K562 (cell line): ENCODE measurements around the gene UBXN2A. TPM values are rescaled to one million over a fixed set of nuclear protein-coding genes. Genes with fewer than 3 reads are reported as not detected.
A peak's percentile ranks its signal among the peaks of the same experiment; 100 is the strongest.
"Not testable (repeated sequence)": the region's sequence is repeated elsewhere in the genome, so short reads cannot be mapped to it uniquely, and the experiment has no call there.

Experiments used
- ATAC-seq: fragments of 200-7000 bp; cut with Tn5 transposase; 3 replicates; pipeline ENCODE4 v1.9.1; 2020; ENCODE audit warnings: moderate library complexity
- BruUV-seq: library from RNA; stranded (reverse); fragments of 400-500 nt; replicated peaks from 2 replicates; lab custom pipeline; 2021; lab: Mats Ljungman, UMichigan
- CTCF ChIA-PET: fragments of 300-600 bp; formaldehyde crosslinking; extraction: SDS; loops from one replicate; lab custom pipeline; 2021; ENCODE audit warnings: low intra/inter-chr PET ratio; lab: Yijun Ruan, JAX
- POLR2A ChIA-PET: fragments of 300-600, 350-650 bp; sonication (Branson Sonifier 250); formaldehyde crosslinking; extraction: SDS; loops from one replicate; lab custom pipeline; 2021; ENCODE audit warnings: antibody characterized with exemption, inconsistent platforms; lab: Yijun Ruan, JAX
- DNase-seq, 4 experiments: peaks; one replicate each; pipeline versions ENCODE4 v3.0.0 to v3.0.0-alpha.2; 2011 to 2018; ENCODE audit warnings: low spot score in 3 of 4, mixed read lengths in 3 of 4; ENCODE audit errors: extremely low read depth in 1 of 4
- FAIRE-seq: peaks from 2 replicates; lab custom pipeline; 2011; peaks lifted over from hg19 to GRCh38; lab: Jason Lieb, UNC
- H2AFZ ChIP-seq: 2 replicates; pipeline ENCODE4 v1.6.0; 2011; ENCODE audit warnings: low read depth, low read length, control low read depth, inconsistent platforms
- H3K27ac ChIP-seq: fragments of 200-600 bp; 3 replicates; pipeline ENCODE4 v1.8.0; 2011; ENCODE audit warnings: low read depth, mild to moderate bottlenecking, control low read depth, inconsistent platforms, low read length, moderate library complexity, mixed read lengths; ENCODE audit errors: extremely low read depth
- H3K27me3 ChIP-seq, 2 experiments: fragments of 300-600 bp in 1 of 2; 2 replicates in 1 of 2; 3 replicates in 1 of 2; pipeline versions ENCODE4 v1.6.0 to v1.8.0; 2011; ENCODE audit warnings: inconsistent platforms in 2 of 2, low read length in 2 of 2, mild to moderate bottlenecking in 1 of 2, mixed read lengths in 1 of 2, moderate library complexity in 1 of 2; ENCODE audit not compliant: control insufficient read depth in 2 of 2, insufficient read depth in 2 of 2
- H3K36me3 ChIP-seq: fragments of 300-600 bp; 3 replicates; pipeline ENCODE4 v1.8.0; 2011; ENCODE audit warnings: mild to moderate bottlenecking, low read length, inconsistent platforms; ENCODE audit not compliant: control insufficient read depth, insufficient read depth
- H3K4me1 ChIP-seq, 2 experiments: fragments of 200-600 bp in 1 of 2; replicated peaks in 1 of 2; 2 replicates in 1 of 2; 3 replicates in 1 of 2; pipeline versions ENCODE4 v1.5.1 to v1.8.0; 2011; ENCODE audit warnings: inconsistent platforms in 2 of 2, low read length in 2 of 2, mild to moderate bottlenecking in 1 of 2, mixed read lengths in 1 of 2, moderate library complexity in 1 of 2; ENCODE audit not compliant: control insufficient read depth in 2 of 2, insufficient read depth in 2 of 2
- H3K4me2 ChIP-seq: 2 replicates; pipeline ENCODE4 v1.6.1; 2011; ENCODE audit warnings: low read length, control low read depth, inconsistent platforms, mixed read lengths; ENCODE audit not compliant: insufficient read depth
- H3K4me3 ChIP-seq: fragments of 200-600 bp; sonication (generic), shearing (Covaris generic); 2 replicates; pipeline ENCODE4 v1.5.1; 2016; ENCODE audit warnings: control low read depth, inconsistent platforms
- H3K79me2 ChIP-seq: fragments of 200-600 bp; 3 replicates; pipeline ENCODE4 v1.8.0; 2011; ENCODE audit warnings: low read length, inconsistent platforms; ENCODE audit not compliant: control insufficient read depth, insufficient read depth
- H3K9ac ChIP-seq, 2 experiments: 2 replicates each; pipeline versions ENCODE4 v1.6.0 to v1.6.1; 2011; ENCODE audit warnings: low read depth in 2 of 2, low read length in 2 of 2, control low read depth in 1 of 2, inconsistent platforms in 1 of 2, mild to moderate bottlenecking in 1 of 2, mixed read lengths in 1 of 2; ENCODE audit not compliant: insufficient read depth in 1 of 2
- H3K9me1 ChIP-seq: one replicate; pipeline ENCODE4 v1.6.0; 2011; ENCODE audit warnings: inconsistent platforms, mild to moderate bottlenecking, low read length, moderate library complexity; ENCODE audit not compliant: control insufficient read depth, insufficient read depth
- H3K9me3 ChIP-seq: replicated peaks from 2 replicates; pipeline ENCODE4 v1.5.1; 2011; ENCODE audit warnings: low read depth, low read length, inconsistent platforms; ENCODE audit not compliant: control insufficient read depth, insufficient read depth
- H4K20me1 ChIP-seq: replicated peaks from 2 replicates; pipeline ENCODE4 v1.6.1; 2011; ENCODE audit warnings: low read length, inconsistent platforms, mixed read lengths; ENCODE audit not compliant: control insufficient read depth, insufficient read depth
- CHAMP1 ChIP-seq: fragments of 450-650 bp; IDR thresholded peaks from 2 replicates; pipeline ENCODE4 v1.6.1; 2016; ENCODE audit warnings: mild to moderate bottlenecking
- ETS1 ChIP-seq: conservative IDR thresholded peaks from 2 replicates; pipeline ENCODE4 v1.6.1; 2011; ENCODE audit warnings: low read depth, mild to moderate bottlenecking, low read length; ENCODE audit not compliant: control insufficient read depth
- GTF2E2 ChIP-seq: fragments of 200-800 bp; sonication (Bioruptor generic); IDR thresholded peaks from 2 replicates; pipeline ENCODE4 v1.6.1; 2016; ENCODE audit warnings: missing genetic modification characterization, missing compliant biosample characterization
- HOMEZ ChIP-seq: fragments of 250-450 bp; sonication (Bioruptor Pico); IDR thresholded peaks from 2 replicates; pipeline ENCODE4 v1.4.0; 2020; ENCODE audit warnings: mild to moderate bottlenecking, moderate library complexity
- JUN ChIP-seq, 2 experiments: sonication (generic) in 1 of 2; formaldehyde crosslinking in 1 of 2; IDR thresholded peaks; 2 replicates each; pipeline versions ENCODE4 v1.6.1 to v1.8.0; 2012 to 2022; ENCODE audit warnings: borderline replicate concordance in 2 of 2, mild to moderate bottlenecking in 2 of 2, improper control_type of control experiment in 1 of 2, low read depth in 1 of 2, low read length in 1 of 2, missing genetic modification reagents in 1 of 2
- POLR2G ChIP-seq: fragments of 200-400 bp; formaldehyde crosslinking; IDR thresholded peaks from 2 replicates; pipeline ENCODE4 v1.6.1; 2017; ENCODE audit warnings: low read depth, mild to moderate bottlenecking, antibody characterized with exemption, low read length, moderate library complexity
- ZNF121 ChIP-seq: sonication (generic); formaldehyde crosslinking; conservative IDR thresholded peaks from 2 replicates; pipeline ENCODE4 v1.8.0; 2022; ENCODE audit warnings: missing genetic modification reagents
- ZNF324 ChIP-seq: fragments of 250-450 bp; sonication (Bioruptor Pico); IDR thresholded peaks from 2 replicates; pipeline ENCODE4 v1.4.0; 2020; ENCODE audit warnings: mild to moderate bottlenecking
- WGBS: fragments of 100-300 bp; shearing (Covaris generic); methylation state at CpG from one replicate; pipeline ENCODE4 v1.1.6; 2016; ENCODE audit warnings: low coverage, mixed read lengths; ENCODE audit not compliant: insufficient coverage; ENCODE audit errors: missing lambda C conversion rate; 5-methylcytosine and 5-hydroxymethylcytosine counted together
- in situ Hi-C: fragments of 300-500 bp; cut with MboI; formaldehyde crosslinking; loops from 4 replicates; pipeline ENCODE4 v1.15.0; 2018; ENCODE audit warnings: inconsistent platforms, mixed read lengths
- intact Hi-C: fragments of 100-400 bp; cut with micrococcal nuclease; formaldehyde crosslinking; loops from 2 replicates; pipeline ENCODE4 v1.14.2; 2022
- polyA plus RNA-seq, 8 experiments: library from polyadenylated mRNA; depleted of rRNA in 4 of 8; stranded (reverse) in 5 of 8; unstranded in 3 of 8; fragments of >200 nt; fragmentation: Nextera tagmentation in 2 of 8; fragmentation: Illumina TruSeq in 1 of 8; extraction: Ambion mirVana in 2 of 8; extraction: Trizol in 1 of 8; gene quantifications; 2 replicates each; pipeline versions ENCODE4 v1.2.1 to v1.2.3, GENCODE V29; 2011 to 2014; ENCODE audit warnings: inconsistent platforms in 1 of 8, missing spikeins in 1 of 8
- total RNA-seq, 7 experiments: library from RNA; depleted of rRNA in 6 of 7; stranded (reverse); fragments of >200 nt in 6 of 7; fragmentation: Illumina TruSeq in 2 of 7; extraction: Trizol in 2 of 7; gene quantifications; 2 replicates each; pipeline versions ENCODE4 v1.2.1 to v1.2.3, GENCODE V29; 2011 to 2021; ENCODE audit warnings: low replicate concordance in 1 of 7

Gene UBXN2A
- total and polyA plus RNA-seq, 9 of the 15 experiments (the other 6 are each of a cell fraction or from before 2014, with no cell fraction given), result 3.4 to 25.6 (median 16.0) TPM

- H3K9me1 ChIP-seq, in situ Hi-C loops, H3K4me1 ChIP-seq, FAIRE-seq, H2AFZ ChIP-seq, H3K4me2 ChIP-seq, BruUV-seq, H3K27me3 ChIP-seq, intact Hi-C loops, CTCF ChIA-PET, H3K36me3 ChIP-seq, H4K20me1 ChIP-seq, H3K27ac ChIP-seq, H3K9ac ChIP-seq, ATAC-seq, H3K9me3 ChIP-seq, DNase-seq, H3K4me3 ChIP-seq: not testable (repeated sequence)
- POLR2A ChIA-PET, result interaction anchor here (1.0 to 1.2 kb wide), 3 partner anchors 10 to 12 kb away, joined by 3 to 5 read pairs (median 4); partner anchors contain the start of gene UBXN2A
- 85% methylated on average over 3 of the region's 3 CpGs for WGBS
- peak; percentile 91 for TF ChIP-seq ZNF121 (CRISPR knock-in tag)
- H3K79me2 ChIP-seq, result peaks cover 58% of the 10 kb centered on the region
Measured at GRCh38 chr2:23952558-23952957, 12.3 kb downstream of the UBXN2A start.

- no peak for DNase-seq
- Histone ChIP-seq H3K27ac (no peak overlapping the region), H3K79me2 (peaks cover 53% of the 10 kb centered on the region), H4K20me1 (no peaks in the 10 kb centered on the region), H3K4me2 (no peak overlapping the region), H3K4me3 (no peak overlapping the region), H3K4me1 (peaks cover 0 to 3% of the 10 kb centered on the region in 2 experiments; a peak in 2 of 5 replicates), H3K36me3 (peaks cover 2% of the 10 kb centered on the region; the same call in 2 of the 3 replicates), H3K27me3 (no peaks in the 10 kb centered on the region), H2AFZ (no peak overlapping the region), H3K9me3 (no peaks in the 10 kb centered on the region), H3K9me1 (no peaks in the 10 kb centered on the region), H3K9ac (no peak overlapping the region)
- CTCF ChIA-PET, result no interaction called here
- intact Hi-C loops (no loop called here), in situ Hi-C loops (no loop called here)
- POLR2A ChIA-PET, result interaction anchor here (0.7 kb wide), 1 partner anchor 14 kb away, joined by 3 read pairs; the partner anchor contains the start of gene UBXN2A
- FAIRE-seq, result no peak
- no peak for ATAC-seq
- BruUV-seq, result no TSS peak
- TF ChIP-seq JUN (IDR thresholded peaks at IDR 0.05; ENCODE audit: borderline replicate concordance, low read depth, low read length) (no peak), JUN (CRISPR knock-in tag; IDR thresholded peaks at IDR 0.05; ENCODE audit: borderline replicate concordance) (no peak), GTF2E2 (tag) (no peak), ZNF324 (CRISPR knock-in tag) (no peak), ETS1 (no peak), HOMEZ (CRISPR knock-in tag) (no peak), POLR2G (no peak), CHAMP1 (no peak)
Measured at GRCh38 chr2:23953625-23954024, 13.4 kb downstream of the UBXN2A start.
